Myometrial cell (primary cell): ENCODE results near the gene TSPY10. TPM values are rescaled to one million over a fixed set of nuclear protein-coding genes. Genes with fewer than 3 reads are reported as not detected.

ENCODE experiments used
- total RNA-seq: library from RNA; depleted of rRNA; stranded (reverse); fragments of >200 nt; gene quantifications from 2 replicates; pipeline ENCODE4 v1.2.3, GENCODE V29; 2015

The TSPY10 gene, protein sequence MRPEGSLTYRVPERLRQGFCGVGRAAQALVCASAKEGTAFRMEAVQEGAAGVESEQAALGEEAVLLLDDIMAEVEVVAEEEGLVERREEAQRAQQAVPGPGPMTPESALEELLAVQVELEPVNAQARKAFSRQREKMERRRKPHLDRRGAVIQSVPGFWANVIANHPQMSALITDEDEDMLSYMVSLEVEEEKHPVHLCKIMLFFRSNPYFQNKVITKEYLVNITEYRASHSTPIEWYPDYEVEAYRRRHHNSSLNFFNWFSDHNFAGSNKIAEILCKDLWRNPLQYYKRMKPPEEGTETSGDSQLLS
- total RNA-seq: not detected in 2 replicates

DNA sequence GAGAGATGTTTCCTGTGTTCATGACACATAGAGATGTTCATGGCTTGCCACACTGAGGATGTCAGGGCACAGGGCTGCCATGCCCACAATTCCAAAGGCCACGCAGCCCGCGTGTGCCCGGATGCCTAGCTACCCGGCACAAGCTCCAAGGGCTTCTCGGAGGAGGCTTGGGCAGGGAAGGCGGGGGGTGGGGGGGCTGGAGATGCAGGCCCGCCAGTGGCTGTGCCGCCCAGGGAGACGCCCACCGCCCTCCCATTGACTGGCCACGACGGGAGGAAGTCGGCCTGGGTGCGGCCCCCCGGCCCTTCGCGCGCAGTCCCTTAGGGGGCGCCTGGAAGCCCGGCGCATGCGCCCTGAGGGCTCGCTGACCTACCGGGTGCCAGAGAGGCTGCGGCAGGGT lies at the start of gene TSPY10:
TSPY10 (plus strand) TSS at position 301 of the 400 bp plus-strand sequence; CDS start at position 347, 46 bp downstream.

DNA sequence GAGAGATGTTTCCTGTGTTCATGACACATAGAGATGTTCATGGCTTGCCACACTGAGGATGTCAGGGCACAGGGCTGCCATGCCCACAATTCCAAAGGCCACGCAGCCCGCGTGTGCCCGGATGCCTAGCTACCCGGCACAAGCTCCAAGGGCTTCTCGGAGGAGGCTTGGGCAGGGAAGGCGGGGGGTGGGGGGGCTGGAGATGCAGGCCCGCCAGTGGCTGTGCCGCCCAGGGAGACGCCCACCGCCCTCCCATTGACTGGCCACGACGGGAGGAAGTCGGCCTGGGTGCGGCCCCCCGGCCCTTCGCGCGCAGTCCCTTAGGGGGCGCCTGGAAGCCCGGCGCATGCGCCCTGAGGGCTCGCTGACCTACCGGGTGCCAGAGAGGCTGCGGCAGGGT lies 40.7 kb upstream of the TSPY10 start, which contains the start of gene TSPY9:
TSPY9 (plus strand) TSS at position 301 of the 400 bp plus-strand sequence; CDS start at position 347, 46 bp downstream.

Other genes starting within 250 kb of the TSPY10 start
- not detected in 2 replicates for gene TSPY4, start 190.4 kb upstream of the TSPY10 start, total RNA-seq
- not detected in 2 replicates for gene TSPY8, start 170.1 kb upstream of the TSPY10 start, total RNA-seq
- gene TSPY3, start 129.5 kb upstream of the TSPY10 start, total RNA-seq: not detected in 2 replicates
- gene TSPY1, start 60.9 kb upstream of the TSPY10 start, total RNA-seq: not detected in 2 replicates
- not detected in 2 replicates for gene TSPY9, start 40.6 kb upstream of the TSPY10 start, total RNA-seq